Measurements from ENCODE around the gene ANO1.
"Not testable (repeated sequence)": the region's sequence is repeated elsewhere in the genome, so short reads cannot be mapped to it uniquely, and the experiment has no call there.

ANO1 gene

GRCh38 chr11:70205049-70205725 lies 127.1 kb downstream of the ANO1 start:
- in situ Hi-C loops (cut with HindIII; ENCODE audit: low sequenced_read_pairs), result no loop called here

GRCh38 chr11:70205766-70206165 lies 127.6 kb downstream of the ANO1 start:
- in situ Hi-C loops (cut with HindIII; ENCODE audit: low sequenced_read_pairs), result no loop called here

- in situ Hi-C loops (cut with HindIII; ENCODE audit: low sequenced_read_pairs), result no loop called here
Measured at GRCh38 chr11:70206226-70206981, 128.3 kb downstream of the ANO1 start.

- in situ Hi-C loops (cut with HindIII; ENCODE audit: low sequenced_read_pairs), result no loop called here
Measured at GRCh38 chr11:70206982-70207376, 128.9 kb downstream of the ANO1 start.

GRCh38 chr11:70207531-70208131 lies 129.5 kb downstream of the ANO1 start:
- in situ Hi-C loops (cut with HindIII; ENCODE audit: low sequenced_read_pairs), result no loop called here

GRCh38 chr11:70209391-70209912 lies 131.3 kb downstream of the ANO1 start:
- in situ Hi-C loops (cut with HindIII; ENCODE audit: low sequenced_read_pairs), result no loop called here

- in situ Hi-C loops (cut with HindIII; ENCODE audit: low sequenced_read_pairs), result no loop called here
Measured at GRCh38 chr11:70210051-70210501, 132.0 kb downstream of the ANO1 start.

GRCh38 chr11:70210530-70210929 lies 132.4 kb downstream of the ANO1 start:
- in situ Hi-C loops (cut with HindIII; ENCODE audit: low sequenced_read_pairs), result no loop called here

- in situ Hi-C loops (cut with HindIII; ENCODE audit: low sequenced_read_pairs), result no loop called here
Measured at GRCh38 chr11:70212227-70212811, 134.2 kb downstream of the ANO1 start.

GRCh38 chr11:70217388-70217787 lies 139.3 kb downstream of the ANO1 start:
- in situ Hi-C loops (cut with HindIII; ENCODE audit: low sequenced_read_pairs), result not testable (repeated sequence)

- in situ Hi-C loops (cut with HindIII; ENCODE audit: low sequenced_read_pairs), result not testable (repeated sequence)
Measured at GRCh38 chr11:70218076-70218475, 140.0 kb downstream of the ANO1 start.

- in situ Hi-C loops (cut with HindIII; ENCODE audit: low sequenced_read_pairs), result no loop called here
Measured at GRCh38 chr11:70220136-70220535, 142.0 kb downstream of the ANO1 start.

- in situ Hi-C loops (cut with HindIII; ENCODE audit: low sequenced_read_pairs), result no loop called here
Measured at GRCh38 chr11:70220920-70221319, 142.8 kb downstream of the ANO1 start.

GRCh38 chr11:70225681-70226177 lies 147.6 kb downstream of the ANO1 start:
- in situ Hi-C loops (cut with HindIII; ENCODE audit: low sequenced_read_pairs), result no loop called here

- in situ Hi-C loops (cut with HindIII; ENCODE audit: low sequenced_read_pairs), result no loop called here
Measured at GRCh38 chr11:70226183-70226582, 148.1 kb downstream of the ANO1 start.

GRCh38 chr11:70226967-70227366 lies 148.8 kb downstream of the ANO1 start:
- in situ Hi-C loops (cut with HindIII; ENCODE audit: low sequenced_read_pairs), result no loop called here

GRCh38 chr11:70229737-70230136 lies 151.6 kb downstream of the ANO1 start:
- in situ Hi-C loops (cut with HindIII; ENCODE audit: low sequenced_read_pairs), result no loop called here

GRCh38 chr11:70230151-70230839 lies 152.2 kb downstream of the ANO1 start:
- in situ Hi-C loops (cut with HindIII; ENCODE audit: low sequenced_read_pairs), result no loop called here

- in situ Hi-C loops (cut with HindIII; ENCODE audit: low sequenced_read_pairs), result no loop called here
Measured at GRCh38 chr11:70230840-70231710, 153.0 kb downstream of the ANO1 start.

- in situ Hi-C loops (cut with HindIII; ENCODE audit: low sequenced_read_pairs), result no loop called here
Measured at GRCh38 chr11:70233034-70233433, 154.9 kb downstream of the ANO1 start.

Measured in DLD1 (cell line).